NOMO-1 treated with DMSO at 0.1 percent for 48 hours (cell line): ENCODE measurements around the gene LACTB.
A peak's percentile ranks its signal among the peaks of the same experiment; 100 is the strongest.

Experiments used
- DNase-seq: peaks from one replicate; lab custom pipeline; 2025; ENCODE audit not compliant: unreplicated experiment; lab: John Stamatoyannopoulos, UW

Gene LACTB, protein sequence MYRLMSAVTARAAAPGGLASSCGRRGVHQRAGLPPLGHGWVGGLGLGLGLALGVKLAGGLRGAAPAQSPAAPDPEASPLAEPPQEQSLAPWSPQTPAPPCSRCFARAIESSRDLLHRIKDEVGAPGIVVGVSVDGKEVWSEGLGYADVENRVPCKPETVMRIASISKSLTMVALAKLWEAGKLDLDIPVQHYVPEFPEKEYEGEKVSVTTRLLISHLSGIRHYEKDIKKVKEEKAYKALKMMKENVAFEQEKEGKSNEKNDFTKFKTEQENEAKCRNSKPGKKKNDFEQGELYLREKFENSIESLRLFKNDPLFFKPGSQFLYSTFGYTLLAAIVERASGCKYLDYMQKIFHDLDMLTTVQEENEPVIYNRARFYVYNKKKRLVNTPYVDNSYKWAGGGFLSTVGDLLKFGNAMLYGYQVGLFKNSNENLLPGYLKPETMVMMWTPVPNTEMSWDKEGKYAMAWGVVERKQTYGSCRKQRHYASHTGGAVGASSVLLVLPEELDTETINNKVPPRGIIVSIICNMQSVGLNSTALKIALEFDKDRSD

DNA sequence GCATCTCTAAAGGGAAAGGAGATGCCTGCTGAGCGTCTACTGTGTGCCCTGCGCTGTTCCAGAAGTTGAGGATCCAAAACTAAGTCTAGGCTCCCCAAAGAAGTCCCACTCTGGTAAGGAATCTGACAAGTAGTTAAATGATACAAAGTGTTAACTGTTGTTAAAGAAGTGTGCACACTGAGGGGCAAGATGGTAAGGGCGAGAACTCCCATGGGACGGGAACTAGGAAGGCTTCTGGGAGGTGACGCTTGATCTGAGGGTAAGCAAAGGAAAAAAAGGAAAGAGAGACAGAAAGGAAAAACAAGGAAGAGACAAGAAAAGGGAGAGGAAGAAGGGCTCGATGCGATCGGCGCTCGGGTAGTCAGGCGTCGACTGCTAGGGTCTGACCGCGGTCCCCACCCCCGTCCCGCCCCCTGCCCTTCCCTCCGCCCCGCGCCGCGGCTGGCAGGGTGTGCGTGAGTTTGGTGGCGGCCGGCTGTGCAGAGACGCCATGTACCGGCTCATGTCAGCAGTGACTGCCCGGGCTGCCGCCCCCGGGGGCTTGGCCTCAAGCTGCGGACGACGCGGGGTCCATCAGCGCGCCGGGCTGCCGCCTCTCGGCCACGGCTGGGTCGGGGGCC lies at the start of gene LACTB:
LACTB (plus strand) TSS at position 480 of the 620 bp plus-strand sequence; CDS start at position 491, 11 bp downstream.
- DNase-seq, result peak; percentile 86

DNA sequence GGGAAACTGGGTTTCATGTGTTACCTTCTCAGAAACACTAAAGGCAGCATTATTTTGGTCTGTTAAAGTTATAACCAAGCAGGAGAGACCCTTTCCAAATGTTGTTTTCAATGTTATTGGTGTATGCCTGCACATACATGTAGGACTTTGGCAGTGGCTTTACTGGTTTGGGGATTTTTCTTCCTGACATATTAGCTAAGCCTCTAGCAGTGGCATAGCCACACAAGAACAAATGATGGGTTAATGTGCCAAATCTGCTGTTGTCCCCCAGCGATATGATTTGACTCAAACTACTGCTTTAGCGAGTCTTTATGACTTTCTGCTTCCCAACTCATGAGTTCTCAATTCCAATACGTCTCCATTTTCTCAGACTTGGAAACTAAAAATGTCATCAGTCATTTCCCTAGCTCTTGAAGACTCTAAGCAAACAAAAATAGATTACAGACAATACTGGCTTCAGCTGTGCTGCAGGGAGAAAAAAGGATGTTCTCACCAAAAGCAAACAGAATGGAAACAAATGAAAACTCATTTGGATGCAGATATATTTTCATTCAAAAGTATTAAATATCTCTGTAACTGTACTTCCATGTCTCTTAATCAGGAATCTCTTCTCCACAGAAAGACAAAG lies 49.5 kb upstream of the LACTB start:
- DNase-seq, result no peak

DNA sequence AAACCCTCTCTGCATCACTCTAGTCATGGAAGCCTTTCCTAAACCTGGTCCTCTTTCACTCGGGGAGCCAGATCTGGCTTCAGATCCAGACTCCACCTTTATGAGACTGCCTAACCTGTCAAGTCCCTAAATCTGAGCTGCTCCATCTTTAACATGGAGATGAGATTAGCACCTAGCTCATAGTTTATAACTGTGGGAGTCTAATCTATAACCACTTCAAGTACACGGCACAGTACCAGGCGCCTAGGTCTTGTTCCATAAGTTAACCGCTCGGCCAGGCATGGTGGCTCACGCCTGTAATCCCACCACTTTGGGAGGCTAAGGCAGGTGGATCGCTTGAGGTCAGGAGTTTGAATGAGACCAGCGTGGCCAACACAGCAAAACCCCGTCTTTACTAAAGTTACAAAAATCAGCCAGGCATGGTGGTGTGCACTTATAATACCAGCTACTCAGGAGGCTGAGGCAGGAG lies 48.8 kb upstream of the LACTB start:
- no peak for DNase-seq

DNA sequence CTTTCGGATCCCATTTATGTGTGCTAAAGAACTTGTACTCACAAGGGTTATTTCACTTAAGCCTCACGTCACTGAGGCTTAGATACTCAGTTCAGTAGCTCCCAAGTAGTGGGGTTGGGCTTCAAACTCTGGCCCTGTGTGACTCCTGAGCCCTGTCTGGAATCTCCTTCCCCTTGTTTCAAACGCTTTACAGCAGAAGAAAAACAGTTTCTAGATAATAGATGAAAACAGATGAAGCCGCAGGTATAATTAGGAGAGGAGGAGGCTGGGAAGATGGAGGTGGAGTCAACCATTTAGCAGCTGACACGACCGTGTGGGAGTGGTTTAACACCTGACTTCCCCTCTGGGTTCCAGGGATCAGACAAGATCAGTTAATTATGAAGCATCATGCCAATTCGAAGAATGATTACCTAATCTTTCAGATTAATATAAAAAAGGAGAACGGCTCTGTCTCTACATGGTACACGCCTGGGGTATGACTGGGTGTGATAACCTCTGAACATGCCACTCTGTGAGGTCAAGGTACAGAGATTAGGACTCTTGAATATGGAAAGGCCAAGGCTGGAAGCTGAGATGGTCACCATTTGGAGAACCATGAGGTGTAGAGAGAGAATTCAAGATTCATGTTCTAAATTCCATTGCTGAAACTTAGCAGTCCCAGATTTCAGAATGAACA lies 48.0 kb upstream of the LACTB start:
- no peak for DNase-seq

DNA sequence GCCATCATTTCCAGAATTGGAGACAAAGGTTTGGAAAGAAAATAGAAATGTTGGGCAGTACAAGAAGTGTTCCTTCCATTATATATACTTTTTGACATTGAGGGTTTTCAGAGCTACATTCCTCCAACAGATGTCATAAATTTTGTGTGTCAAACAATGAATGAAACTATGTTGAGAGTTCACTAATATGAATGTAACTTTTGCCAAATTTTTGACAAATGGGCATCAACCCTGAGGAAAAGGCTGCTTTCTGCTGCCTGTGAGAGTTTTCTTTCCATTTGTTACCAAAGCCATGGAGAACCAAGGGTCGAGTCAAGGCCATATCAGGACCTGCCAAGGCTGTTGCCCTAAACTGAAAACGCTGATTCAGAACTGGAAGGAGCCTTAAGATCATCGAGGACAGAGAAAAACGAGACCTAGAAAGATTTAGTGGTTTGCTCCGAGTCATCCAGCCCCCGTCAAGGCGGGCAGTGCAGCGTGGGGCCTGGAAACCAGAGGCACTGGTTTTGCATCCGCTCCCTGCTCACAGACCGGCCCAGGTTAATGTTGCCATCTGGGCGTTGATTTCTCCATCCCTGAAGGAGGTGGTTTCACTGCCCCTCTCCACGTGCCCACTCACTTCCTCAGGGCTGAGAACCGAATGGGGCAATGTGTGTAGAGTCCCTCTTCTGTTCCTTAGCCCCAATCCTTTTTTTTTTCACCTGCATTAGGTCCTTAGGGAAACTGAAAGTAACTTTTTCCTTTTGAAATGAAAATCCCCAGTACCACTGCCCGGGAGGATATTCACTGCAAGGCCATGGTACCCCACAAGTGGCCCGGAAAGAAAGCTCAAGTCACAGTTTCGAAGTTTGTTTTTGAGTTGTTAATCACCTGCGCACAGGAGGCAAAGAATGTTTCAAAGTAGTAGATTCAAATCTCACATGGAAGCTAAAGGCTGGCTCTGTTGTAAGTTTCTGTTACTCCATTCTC lies 46.4 kb upstream of the LACTB start:
- DNase-seq, result no peak

DNA sequence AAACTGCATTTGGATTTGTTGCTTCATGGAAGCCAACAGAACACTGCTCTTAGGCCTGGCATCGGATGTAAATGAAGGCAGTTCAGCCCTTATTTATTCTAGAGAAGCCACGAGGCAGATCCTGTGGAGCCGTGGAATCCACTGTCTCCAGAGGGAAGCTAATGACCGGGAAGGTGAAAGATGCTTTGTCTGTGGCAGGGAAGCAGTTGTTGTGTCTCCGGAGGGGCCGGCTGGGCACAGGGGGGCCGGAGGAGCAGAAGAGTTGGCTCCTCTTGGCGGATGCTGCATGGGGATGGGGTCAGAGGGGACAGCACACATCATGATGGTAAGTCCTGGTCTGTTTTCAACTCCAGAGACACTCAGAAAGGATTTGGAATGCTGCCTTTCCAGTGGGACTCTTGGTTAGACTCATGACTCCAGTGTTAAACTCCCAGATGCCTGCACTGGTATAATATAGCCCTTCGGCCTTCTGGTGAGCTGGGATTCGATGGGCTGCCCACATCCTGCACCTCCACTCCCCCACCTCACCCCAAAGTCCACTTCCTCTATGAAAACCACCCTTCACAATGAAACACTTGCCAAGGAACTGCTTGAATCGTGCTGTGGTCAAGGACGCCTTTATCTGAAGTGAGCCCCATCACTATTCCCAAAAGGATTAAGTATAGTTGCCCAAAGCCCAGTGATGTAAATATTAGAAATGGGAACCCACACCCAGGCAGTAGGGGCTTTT lies 45.5 kb upstream of the LACTB start:
- DNase-seq, result no peak

DNA sequence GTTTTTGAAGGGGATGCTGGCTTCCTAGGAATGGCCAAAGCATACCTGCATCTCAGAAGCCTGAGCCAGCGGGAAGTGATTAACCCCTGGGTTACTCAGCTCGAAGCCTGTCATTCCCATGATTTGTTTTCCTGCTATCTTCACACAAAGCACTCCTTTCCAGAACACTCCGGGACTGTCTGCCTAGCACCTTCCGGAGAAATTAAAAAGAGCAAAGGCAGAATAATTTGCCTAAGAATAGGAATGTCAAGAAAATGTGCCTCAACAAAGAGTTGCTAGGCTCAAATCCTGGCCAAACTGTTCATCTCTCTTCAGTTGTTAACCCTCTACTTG lies 45.0 kb upstream of the LACTB start:
- no peak for DNase-seq

DNA sequence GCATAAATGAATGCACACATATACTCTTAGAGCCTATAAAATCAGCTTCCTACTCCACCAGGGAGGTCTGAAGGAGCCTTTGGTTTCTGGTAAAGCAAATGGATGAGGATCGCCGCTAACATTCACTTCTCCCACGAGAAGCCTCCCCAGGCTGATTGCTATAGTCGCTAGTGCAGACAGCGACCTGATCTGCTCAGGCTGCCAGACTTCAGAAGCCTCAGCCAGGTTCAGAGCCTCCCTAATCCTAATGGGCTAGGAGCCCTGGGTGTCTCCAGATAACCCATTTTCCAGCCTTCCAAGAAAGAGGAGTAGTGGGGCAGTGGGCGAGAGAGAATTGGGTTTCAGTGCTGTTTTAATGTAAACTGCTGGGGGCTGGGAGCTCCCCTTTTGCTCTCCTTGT lies 43.7 kb upstream of the LACTB start:
- no peak for DNase-seq

DNA sequence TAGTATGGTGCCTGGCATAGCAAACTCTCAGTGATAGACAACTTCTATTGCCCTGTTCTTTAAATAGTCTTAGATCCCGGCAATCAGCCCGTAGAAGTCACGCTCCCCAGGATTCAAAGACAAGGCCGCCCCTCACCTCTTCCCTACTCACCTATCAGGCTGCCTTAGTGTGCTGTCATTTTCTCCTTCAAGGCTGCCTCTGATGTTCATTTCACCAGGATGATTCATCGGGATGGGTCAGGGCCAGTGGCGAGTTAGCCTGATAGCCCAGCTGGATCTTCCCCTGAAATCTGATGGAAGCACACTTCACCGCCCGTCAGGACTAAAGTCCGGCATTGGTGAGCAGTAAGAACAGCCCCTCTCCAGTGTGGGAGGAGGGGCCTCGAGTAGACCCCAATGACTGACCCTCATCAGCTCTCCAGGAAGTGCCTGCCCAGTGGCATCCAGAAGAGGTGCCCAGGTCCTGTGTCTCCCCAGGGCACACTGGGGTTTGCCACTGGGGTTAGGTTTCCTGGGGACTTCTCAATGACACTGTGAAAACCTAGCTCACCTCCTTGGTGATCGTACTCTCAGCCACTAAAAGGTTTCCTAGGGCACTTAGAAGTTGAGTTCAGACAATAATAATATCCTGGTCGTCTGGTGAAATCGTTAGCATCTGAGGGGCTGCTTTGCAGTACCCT lies 41.6 kb upstream of the LACTB start:
- DNase-seq, result no peak

DNA sequence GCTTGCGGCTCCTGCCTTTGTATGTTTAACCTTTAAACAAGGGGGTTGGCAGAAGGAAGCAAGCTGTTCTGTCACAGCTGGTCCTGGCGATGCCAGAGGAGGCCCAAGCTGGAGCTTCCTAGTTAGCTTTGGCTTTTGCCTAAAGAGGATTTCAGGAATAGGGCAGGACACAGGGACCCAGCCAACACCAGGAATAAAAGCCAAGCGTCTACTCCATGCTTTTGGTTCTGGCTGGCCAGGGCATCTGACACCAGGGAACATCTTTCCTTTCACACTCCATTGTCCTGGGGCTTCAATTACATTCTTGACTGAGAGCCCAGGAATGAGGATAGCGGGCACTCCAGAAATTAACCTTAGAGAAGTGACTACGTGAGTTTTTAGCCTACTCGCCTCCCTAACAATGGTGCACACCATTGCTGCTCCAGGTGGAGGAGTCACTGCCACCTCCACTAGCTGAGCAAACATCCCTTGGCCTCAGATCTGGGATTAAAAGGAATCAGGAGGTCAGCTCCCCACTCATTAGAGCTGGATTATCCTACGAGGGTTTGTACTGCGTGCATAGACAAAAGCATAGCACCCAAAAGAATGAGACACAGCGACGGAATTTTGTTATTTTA lies 40.9 kb upstream of the LACTB start:
- no peak for DNase-seq

DNA sequence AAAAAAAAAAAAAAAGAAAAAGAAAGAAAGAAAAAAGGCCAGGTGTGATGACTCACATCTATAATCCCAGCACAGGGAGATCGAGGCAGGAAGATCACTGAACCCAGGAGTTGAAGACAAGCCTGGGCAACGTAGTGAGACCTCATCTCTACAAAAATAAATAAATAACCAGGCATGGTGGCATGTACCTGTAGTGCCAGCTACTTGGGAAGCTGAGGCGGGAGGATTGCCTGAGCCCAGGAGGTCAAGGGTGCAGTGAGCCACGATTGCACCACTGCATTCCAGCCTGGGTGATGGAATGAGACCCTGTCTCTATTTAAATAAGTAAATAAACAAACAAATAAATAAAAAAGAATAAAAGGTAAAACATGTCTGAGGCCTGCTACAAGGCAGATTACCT lies 39.3 kb upstream of the LACTB start:
- no peak for DNase-seq

DNA sequence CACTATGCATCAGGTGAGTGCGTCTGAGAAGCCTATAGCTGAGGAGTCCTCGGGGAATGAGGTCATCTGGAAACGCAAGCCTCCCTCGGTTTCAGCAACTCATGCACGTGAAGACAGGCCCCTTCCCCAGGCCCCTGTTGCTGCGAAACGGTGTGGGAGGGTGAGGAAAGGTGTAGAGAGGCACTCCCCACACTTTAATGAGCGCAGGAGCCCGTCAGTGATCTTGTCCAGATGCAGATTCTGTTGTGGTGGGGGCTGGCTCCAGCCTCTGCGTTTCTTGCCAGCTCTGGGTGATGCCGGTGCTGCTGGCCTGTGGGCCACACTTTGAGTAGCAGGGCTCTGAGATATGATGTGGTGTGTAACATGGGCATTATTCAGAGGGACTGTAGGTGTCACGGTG lies 38.6 kb upstream of the LACTB start:
- no peak for DNase-seq

DNA sequence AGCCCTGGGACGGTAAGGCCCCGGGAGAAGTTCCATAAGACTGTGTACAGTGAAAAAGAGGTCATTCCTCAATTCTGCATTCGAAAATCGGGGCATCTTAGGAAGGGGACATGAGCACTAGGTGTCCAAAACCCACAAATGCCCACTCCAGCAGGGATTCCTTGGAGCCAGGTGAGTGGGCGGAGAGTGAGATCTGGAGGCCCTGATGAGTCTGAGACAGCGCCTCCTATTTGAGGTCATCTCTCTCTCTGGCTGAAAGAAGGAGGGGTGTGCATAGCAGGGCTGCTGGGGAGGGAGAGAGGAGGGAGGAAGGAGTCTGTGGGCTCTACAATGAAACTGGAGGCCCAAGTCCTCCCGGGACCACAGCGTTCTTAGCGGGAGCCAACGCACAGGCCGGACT lies 38.1 kb upstream of the LACTB start:
- no peak for DNase-seq

DNA sequence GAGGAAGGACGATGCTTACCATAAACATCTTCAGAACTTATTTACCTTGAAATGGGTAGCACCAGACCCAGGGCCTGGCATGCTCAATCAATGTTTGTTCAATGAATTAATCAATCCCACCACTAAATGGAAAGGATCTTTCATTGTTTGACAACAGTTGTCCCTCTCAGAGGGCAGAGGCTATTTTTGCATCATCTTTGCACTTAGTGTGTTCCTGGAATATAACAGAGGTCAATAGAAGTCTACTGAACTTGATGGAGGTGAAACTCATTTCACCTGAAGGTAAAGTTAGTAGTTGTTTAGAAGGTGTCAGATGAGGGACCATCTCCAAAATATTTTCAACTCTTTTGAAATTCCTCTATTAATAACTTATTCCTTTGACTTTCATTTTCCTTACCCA lies 36.9 kb upstream of the LACTB start:
- no peak for DNase-seq

DNA sequence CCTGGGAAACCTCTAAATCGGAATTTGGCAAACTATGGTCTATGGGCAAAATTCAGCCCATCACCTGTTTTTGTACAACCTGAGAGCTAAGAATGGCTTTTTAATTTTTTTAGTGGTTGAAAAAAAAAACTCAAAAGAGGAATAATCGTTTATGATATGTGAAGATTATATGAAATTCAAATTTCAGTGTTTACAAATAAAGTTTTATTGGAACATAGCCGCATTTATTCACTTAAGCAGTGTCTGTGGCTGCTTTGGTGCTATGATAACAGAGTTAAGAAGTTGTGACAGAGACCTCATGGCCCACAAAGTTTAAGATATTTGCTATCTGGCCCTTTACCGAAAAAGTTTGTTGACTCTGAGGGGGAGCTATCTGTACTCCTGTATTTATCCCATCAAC lies 36.4 kb upstream of the LACTB start:
- DNase-seq, result no peak

DNA sequence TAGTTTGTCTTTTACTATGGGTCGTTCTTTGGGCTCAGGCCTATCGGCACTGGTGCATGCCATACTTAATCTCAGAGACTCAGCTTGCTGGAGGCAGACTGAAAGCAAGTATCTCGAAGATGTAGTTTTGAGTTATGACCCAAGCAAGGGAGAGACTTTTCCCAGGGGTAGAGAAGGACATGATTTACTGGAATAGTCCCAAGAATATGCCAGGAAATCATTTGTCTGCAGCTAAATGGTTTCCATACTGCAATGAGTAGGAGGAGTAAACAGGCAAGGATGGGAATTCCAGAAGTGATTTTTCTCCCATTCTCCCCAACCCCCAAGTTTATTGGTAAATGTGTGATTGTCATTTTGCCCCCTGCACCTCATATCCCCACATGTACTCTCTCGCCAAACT lies 35.4 kb upstream of the LACTB start:
- DNase-seq, result no peak

DNA sequence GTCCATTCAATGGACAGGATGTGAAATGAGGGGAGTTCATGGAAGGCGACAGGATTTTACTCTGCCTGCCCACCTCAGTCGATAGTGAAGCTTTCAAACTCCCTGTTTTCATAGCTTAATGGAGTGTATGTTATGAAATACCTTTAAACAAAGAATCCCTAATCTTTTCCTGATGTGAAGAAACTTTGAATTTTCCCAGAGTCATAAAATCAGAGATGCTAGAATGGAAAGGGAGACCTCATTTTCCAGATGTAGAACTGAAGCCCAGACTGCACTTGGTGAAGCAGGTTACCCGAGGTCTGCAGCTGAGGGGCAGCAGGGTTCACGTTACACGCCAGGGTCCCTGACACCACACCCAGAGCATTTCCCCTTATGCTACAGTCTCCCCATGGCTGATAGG lies 34.7 kb upstream of the LACTB start:
- DNase-seq, result no peak

DNA sequence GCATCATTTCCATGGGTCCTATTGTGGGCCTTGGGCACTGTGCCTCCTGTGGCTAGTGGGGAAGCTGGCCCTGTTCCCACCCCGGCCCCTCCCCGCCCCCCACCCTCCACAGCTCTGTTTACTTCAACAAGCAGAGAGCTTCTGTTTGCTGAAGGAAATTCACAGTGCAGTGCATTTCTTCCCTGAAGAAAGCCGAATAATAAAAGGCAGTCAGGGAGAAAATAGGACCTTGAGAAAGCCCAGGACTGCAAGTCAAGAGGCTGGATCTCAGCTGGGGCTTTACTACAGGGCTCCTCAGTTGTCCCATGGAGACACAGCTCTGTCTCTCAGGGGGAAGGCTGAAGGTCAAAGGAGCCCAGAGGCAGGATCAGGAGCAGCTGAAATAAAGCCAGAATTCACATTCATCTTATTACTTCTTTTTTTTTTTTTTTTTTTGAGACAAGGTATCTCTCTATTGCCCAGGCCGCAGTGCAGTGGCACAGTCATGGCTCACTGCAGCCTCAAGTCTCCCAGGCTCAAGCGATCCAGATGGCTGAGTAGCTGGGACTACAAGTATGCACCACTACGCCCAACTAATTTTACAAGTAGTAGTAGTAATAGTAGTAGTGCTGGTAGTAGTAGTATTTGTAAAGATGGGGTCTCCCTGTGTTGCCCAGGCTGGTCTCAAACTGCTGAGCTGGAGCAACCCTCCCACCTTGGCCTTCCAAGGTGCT lies 33.0 kb upstream of the LACTB start:
- no peak for DNase-seq
